WTC11 (cell line): Measurements from ENCODE around the gene PI4KA. TPM values are rescaled to one million over a fixed set of nuclear protein-coding genes. Genes with fewer than 3 reads are reported as not detected.
"Not testable (repeated sequence)": the region's sequence is repeated elsewhere in the genome, so short reads cannot be mapped to it uniquely, and the experiment has no call there.

Experiments
- ATAC-seq: fragments of 200-7000 bp; cut with Tn5 transposase; 2 replicates; pipeline ENCODE4 v1.10.0; 2021; ENCODE audit warnings: mild to moderate bottlenecking, moderate library complexity
- CTCF ChIA-PET: fragments of 300-600 bp; sonication (Branson Sonifier 250); formaldehyde crosslinking; loops from one replicate; lab custom pipeline; 2021; ENCODE audit warnings: antibody characterized with exemption; lab: Charles Lee
- POLR2A ChIA-PET: fragments of 350-600 bp; sonication (Branson Sonifier 250); formaldehyde crosslinking; loops from one replicate; lab custom pipeline; 2021; ENCODE audit warnings: antibody characterized with exemption; lab: Charles Lee
- DNase-seq: peaks from one replicate; pipeline ENCODE4 v3.0.0; 2021; ENCODE audit warnings: low spot score
- H3K27ac Mint-ChIP-seq: 2 replicates; pipeline ENCODE4 v1.8.0; 2021; ENCODE audit warnings: mixed read lengths
- H3K27me3 Mint-ChIP-seq: 2 replicates; pipeline ENCODE4 v1.8.0; 2021; ENCODE audit warnings: low read depth, mild to moderate bottlenecking, moderate library complexity, mixed read lengths
- H3K36me3 Mint-ChIP-seq: 2 replicates; pipeline ENCODE4 v1.8.0; 2021; ENCODE audit warnings: mixed read lengths
- H3K4me1 Mint-ChIP-seq: 2 replicates; pipeline ENCODE4 v1.8.0; 2022; ENCODE audit warnings: mixed read lengths
- H3K4me3 Mint-ChIP-seq: 2 replicates; pipeline ENCODE4 v1.8.0; 2021; ENCODE audit warnings: mild to moderate bottlenecking, moderate library complexity, mixed read lengths
- H3K9me3 Mint-ChIP-seq: 2 replicates; pipeline ENCODE4 v1.8.0; 2021; ENCODE audit warnings: mixed read lengths
- ATF1 ChIP-seq: sonication (generic); formaldehyde crosslinking; IDR thresholded peaks from 2 replicates; pipeline ENCODE4 v1.8.1; 2023; ENCODE audit warnings: mild to moderate bottlenecking, moderate library complexity, missing genetic modification reagents
- E2F4 ChIP-seq: sonication (generic); formaldehyde crosslinking; IDR thresholded peaks from 2 replicates; pipeline ENCODE4 v1.8.1; 2022; ENCODE audit warnings: low read depth, mild to moderate bottlenecking, moderate library complexity, missing genetic modification reagents, borderline replicate concordance
- GABPB1 ChIP-seq: sonication (generic); formaldehyde crosslinking; IDR thresholded peaks from 2 replicates; pipeline ENCODE4 v1.8.1; 2023; ENCODE audit warnings: mild to moderate bottlenecking, missing genetic modification reagents
- GRHL2 ChIP-seq: fragments of 250-450 bp; sonication (Bioruptor Pico); IDR thresholded peaks from 2 replicates; pipeline ENCODE4 v1.8.0; 2022; ENCODE audit warnings: mild to moderate bottlenecking, moderate library complexity; ENCODE audit not compliant: insufficient replicate concordance, severe bottlenecking
- GTF2I ChIP-seq: fragments of 250-450 bp; sonication (Bioruptor Pico); conservative IDR thresholded peaks from 2 replicates; pipeline ENCODE4 v1.4.0; 2021; ENCODE audit warnings: mild to moderate bottlenecking
- MXD4 ChIP-seq: fragments of 250-450 bp; sonication (Bioruptor Pico); IDR thresholded peaks from 2 replicates; pipeline ENCODE4 v1.8.0; 2021; ENCODE audit warnings: mild to moderate bottlenecking, moderate library complexity, borderline replicate concordance
- PREB ChIP-seq: sonication (generic); formaldehyde crosslinking; IDR thresholded peaks from 2 replicates; pipeline ENCODE4 v1.8.1; 2022; ENCODE audit warnings: mild to moderate bottlenecking, missing genetic modification reagents, moderate library complexity, borderline replicate concordance
- RORB ChIP-seq: fragments of 250-450 bp; sonication (Bioruptor Pico); IDR thresholded peaks from 2 replicates; pipeline ENCODE4 v1.9.0; 2021; ENCODE audit warnings: mild to moderate bottlenecking
- STAT6 ChIP-seq: sonication (generic); formaldehyde crosslinking; conservative IDR thresholded peaks from 2 replicates; pipeline ENCODE4 v1.8.1; 2023; ENCODE audit warnings: mild to moderate bottlenecking, low read depth, missing genetic modification reagents, moderate library complexity
- USF2 ChIP-seq: sonication (generic); formaldehyde crosslinking; IDR thresholded peaks from 2 replicates; pipeline ENCODE4 v1.8.1; 2023; ENCODE audit warnings: mild to moderate bottlenecking, missing genetic modification reagents, moderate library complexity
- ZNF232 ChIP-seq: sonication (generic); formaldehyde crosslinking; IDR thresholded peaks from 2 replicates; pipeline ENCODE4 v1.8.0; 2022; ENCODE audit warnings: mild to moderate bottlenecking, missing genetic modification reagents
- ZNF263 ChIP-seq: sonication (generic); formaldehyde crosslinking; IDR thresholded peaks from 2 replicates; pipeline ENCODE4 v1.8.1; 2022; ENCODE audit warnings: low read depth, mild to moderate bottlenecking, moderate library complexity, missing genetic modification reagents
- total RNA-seq: library from RNA; stranded (reverse); gene quantifications from 3 replicates; pipeline ENCODE4 v1.2.3, GENCODE V29; 2021
- TF ChIP-seq, protein P1 (sequence below): fragments of 250-450 bp; sonication (Bioruptor Pico); IDR thresholded peaks from 2 replicates; pipeline ENCODE4 v1.9.0; 2021; ENCODE audit warnings: mild to moderate bottlenecking
- TF ChIP-seq, protein P2 (sequence below): sonication (generic); formaldehyde crosslinking; IDR thresholded peaks from 2 replicates; pipeline ENCODE4 v1.8.1; 2023; ENCODE audit warnings: mild to moderate bottlenecking, missing genetic modification reagents, borderline replicate concordance
- TF ChIP-seq, protein P3 (sequence below): sonication (generic); formaldehyde crosslinking; IDR thresholded peaks from 2 replicates; pipeline ENCODE4 v1.8.0; 2022; ENCODE audit warnings: mild to moderate bottlenecking, missing genetic modification reagents

The PI4KA gene
- total RNA-seq, 1 experiment from 2014 or later = 45.5 TPM

DNA sequence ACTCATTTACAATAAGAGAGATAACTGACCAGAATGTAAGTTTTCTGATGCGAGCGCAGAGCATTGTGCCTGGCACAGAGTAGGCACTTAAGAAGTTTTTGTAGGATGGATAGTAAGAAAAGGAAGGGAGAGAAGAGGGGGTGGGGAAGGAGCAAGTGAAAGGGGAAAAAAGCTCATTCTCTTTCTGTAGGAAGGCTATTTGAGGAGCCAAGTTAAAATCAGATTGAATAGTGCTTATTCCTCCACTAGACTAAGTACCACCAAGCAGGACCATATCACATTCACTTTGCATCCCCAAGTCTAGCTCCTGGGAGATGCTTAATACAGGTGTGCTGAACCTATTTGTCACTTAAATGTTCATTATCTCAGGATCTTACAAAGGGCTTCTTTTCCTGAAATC is 44.5 kb upstream of the PI4KA start (continued):
- no peak for TF ChIP-seq PREB (CRISPR knock-in tag)
- TF ChIP-seq GTF2I (CRISPR knock-in tag) = no peak
- TF ChIP-seq ZNF232 = no peak

DNA sequence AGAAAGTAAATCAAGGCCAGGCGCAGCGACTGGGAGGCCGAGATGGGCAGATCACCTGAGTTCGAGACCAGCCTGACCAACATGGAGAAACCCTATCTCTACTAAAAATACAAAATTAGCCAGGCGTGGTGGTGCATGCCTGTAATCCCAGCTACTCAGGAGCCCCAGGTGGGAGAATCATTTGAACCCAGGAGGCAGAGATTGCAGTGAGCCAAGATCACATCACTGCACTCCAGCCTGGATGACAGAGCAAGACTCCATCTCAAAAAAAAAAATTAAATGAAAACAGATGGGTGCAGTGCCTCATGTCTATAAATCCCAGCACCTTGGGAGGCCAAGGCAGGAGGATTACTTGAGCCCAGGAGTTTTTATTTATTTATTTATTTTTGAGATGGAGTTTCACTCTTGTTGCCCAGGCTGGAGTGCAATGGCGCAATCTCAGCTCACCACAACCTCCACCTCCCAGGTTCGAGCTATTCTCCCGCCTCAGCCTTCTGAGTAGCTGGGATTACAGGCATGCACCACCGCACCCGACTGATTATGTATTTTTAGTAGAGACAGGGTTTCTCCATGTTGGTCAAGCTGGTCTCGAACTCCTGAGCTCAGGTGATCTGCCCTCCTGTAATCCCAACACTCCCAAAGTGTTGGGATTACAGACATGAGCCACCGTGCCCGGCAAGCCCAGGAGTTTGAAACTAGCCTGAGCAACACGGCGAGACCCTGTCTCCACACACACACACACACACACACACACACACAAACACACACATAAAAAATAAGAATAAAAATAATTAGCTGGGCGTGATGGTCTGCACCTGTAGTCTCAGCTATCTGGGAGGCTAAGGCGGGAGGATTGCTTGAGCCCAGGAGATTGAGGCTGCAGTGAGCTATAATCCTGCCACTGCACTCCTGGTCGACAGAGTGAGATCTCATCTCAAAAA is 42.8 kb upstream of the PI4KA start:
- not testable (repeated sequence) for ATAC-seq, H3K4me1 Mint-ChIP-seq, H3K27ac Mint-ChIP-seq, H3K4me3 Mint-ChIP-seq, H3K9me3 Mint-ChIP-seq, H3K36me3 Mint-ChIP-seq, H3K27me3 Mint-ChIP-seq, DNase-seq
- CTCF ChIA-PET = interaction anchor here (0.6 to 4.0 kb wide), 3 partner anchors 16 to 138 kb away, joined by 3 to 16 read pairs (median 3); no protein-coding TSS in a partner anchor
- POLR2A ChIA-PET = interaction anchor here (0.7 kb wide), 1 partner anchor 1289 kb away, joined by 4 read pairs; no protein-coding TSS in a partner anchor

DNA sequence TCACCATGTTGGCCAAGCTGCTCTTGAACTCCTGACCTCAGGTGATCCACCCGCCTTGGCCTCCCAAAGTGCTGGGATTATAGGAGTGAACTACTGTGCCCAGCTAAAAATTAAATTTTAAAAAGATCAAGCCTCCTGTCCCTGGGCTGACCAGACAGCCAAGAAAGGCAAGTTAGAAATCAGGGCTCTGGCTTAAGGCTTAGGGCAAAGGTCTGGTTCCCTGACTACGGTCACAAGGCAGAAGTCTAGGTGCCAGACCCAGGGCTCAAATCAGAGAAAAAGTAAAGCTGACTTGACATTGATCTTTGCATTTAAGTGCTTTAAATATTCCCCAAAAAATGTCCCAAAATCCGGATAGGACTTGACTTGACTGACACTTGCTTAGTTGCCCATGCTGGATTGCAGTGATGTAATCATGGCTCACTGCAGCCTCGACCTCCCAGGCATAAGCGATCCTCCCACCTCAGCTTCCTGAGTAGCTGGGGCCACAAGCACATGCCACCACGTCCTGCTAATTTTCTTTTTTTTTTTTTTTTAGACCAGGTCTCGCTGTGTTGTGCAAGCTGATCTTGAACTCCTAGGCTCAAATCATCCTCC is 41.3 kb upstream of the PI4KA start:
- Mint-ChIP-seq H3K27ac (no peak overlapping the region), H3K4me3 (no peak overlapping the region), H3K4me1 (no peaks in the 10 kb centered on the region), H3K9me3 (no peaks in the 10 kb centered on the region), H3K27me3 (no peaks in the 10 kb centered on the region; the same call in none of the 2 replicates), H3K36me3 (no peaks in the 10 kb centered on the region)
- ChIA-PET POLR2A (no interaction called here), CTCF (interaction anchor here (0.8 to 4.0 kb wide), 2 partner anchors 14 to 82 kb away, joined by 6 to 16 read pairs; partner anchors contain the start of gene LZTR1)
- no peak for ATAC-seq
- no peak for DNase-seq
- TF ChIP-seq E2F4 (no peak), ZNF263 (no peak), ATF1 (no peak), STAT6 (no peak), MXD4 (CRISPR knock-in tag) (no peak), USF2 (no peak), RORB (CRISPR knock-in tag) (no peak), GRHL2 (CRISPR knock-in tag) (no peak), GABPB1 (no peak)
- TF ChIP-seq, protein P1, sequence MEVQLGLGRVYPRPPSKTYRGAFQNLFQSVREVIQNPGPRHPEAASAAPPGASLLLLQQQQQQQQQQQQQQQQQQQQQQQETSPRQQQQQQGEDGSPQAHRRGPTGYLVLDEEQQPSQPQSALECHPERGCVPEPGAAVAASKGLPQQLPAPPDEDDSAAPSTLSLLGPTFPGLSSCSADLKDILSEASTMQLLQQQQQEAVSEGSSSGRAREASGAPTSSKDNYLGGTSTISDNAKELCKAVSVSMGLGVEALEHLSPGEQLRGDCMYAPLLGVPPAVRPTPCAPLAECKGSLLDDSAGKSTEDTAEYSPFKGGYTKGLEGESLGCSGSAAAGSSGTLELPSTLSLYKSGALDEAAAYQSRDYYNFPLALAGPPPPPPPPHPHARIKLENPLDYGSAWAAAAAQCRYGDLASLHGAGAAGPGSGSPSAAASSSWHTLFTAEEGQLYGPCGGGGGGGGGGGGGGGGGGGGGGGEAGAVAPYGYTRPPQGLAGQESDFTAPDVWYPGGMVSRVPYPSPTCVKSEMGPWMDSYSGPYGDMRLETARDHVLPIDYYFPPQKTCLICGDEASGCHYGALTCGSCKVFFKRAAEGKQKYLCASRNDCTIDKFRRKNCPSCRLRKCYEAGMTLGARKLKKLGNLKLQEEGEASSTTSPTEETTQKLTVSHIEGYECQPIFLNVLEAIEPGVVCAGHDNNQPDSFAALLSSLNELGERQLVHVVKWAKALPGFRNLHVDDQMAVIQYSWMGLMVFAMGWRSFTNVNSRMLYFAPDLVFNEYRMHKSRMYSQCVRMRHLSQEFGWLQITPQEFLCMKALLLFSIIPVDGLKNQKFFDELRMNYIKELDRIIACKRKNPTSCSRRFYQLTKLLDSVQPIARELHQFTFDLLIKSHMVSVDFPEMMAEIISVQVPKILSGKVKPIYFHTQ (CRISPR knock-in tag) = no peak
- TF ChIP-seq, protein P2, sequence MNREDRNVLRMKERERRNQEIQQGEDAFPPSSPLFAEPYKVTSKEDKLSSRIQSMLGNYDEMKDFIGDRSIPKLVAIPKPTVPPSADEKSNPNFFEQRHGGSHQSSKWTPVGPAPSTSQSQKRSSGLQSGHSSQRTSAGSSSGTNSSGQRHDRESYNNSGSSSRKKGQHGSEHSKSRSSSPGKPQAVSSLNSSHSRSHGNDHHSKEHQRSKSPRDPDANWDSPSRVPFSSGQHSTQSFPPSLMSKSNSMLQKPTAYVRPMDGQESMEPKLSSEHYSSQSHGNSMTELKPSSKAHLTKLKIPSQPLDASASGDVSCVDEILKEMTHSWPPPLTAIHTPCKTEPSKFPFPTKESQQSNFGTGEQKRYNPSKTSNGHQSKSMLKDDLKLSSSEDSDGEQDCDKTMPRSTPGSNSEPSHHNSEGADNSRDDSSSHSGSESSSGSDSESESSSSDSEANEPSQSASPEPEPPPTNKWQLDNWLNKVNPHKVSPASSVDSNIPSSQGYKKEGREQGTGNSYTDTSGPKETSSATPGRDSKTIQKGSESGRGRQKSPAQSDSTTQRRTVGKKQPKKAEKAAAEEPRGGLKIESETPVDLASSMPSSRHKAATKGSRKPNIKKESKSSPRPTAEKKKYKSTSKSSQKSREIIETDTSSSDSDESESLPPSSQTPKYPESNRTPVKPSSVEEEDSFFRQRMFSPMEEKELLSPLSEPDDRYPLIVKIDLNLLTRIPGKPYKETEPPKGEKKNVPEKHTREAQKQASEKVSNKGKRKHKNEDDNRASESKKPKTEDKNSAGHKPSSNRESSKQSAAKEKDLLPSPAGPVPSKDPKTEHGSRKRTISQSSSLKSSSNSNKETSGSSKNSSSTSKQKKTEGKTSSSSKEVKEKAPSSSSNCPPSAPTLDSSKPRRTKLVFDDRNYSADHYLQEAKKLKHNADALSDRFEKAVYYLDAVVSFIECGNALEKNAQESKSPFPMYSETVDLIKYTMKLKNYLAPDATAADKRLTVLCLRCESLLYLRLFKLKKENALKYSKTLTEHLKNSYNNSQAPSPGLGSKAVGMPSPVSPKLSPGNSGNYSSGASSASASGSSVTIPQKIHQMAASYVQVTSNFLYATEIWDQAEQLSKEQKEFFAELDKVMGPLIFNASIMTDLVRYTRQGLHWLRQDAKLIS (CRISPR knock-in tag) = no peak
- TF ChIP-seq, protein P3, sequence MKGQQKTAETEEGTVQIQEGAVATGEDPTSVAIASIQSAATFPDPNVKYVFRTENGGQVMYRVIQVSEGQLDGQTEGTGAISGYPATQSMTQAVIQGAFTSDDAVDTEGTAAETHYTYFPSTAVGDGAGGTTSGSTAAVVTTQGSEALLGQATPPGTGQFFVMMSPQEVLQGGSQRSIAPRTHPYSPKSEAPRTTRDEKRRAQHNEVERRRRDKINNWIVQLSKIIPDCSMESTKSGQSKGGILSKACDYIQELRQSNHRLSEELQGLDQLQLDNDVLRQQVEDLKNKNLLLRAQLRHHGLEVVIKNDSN (CRISPR knock-in tag) = no peak
